K562 (cell line): ENCODE data around the gene ACOT9. TPM values are rescaled to one million over a fixed set of nuclear protein-coding genes. Genes with fewer than 3 reads are reported as not detected.

Source experiments
- ATAC-seq: fragments of 200-7000 bp; cut with Tn5 transposase; 3 replicates; pipeline ENCODE4 v1.9.1; 2020; ENCODE audit warnings: moderate library complexity
- BruUV-seq: library from RNA; stranded (reverse); fragments of 400-500 nt; replicated peaks from 2 replicates; lab custom pipeline; 2021; lab: Mats Ljungman, UMichigan
- CTCF ChIA-PET: fragments of 300-600 bp; formaldehyde crosslinking; extraction: SDS; loops from one replicate; lab custom pipeline; 2021; ENCODE audit warnings: low intra/inter-chr PET ratio; lab: Yijun Ruan, JAX
- POLR2A ChIA-PET: fragments of 300-600, 350-650 bp; sonication (Branson Sonifier 250); formaldehyde crosslinking; extraction: SDS; loops from one replicate; lab custom pipeline; 2021; ENCODE audit warnings: antibody characterized with exemption, inconsistent platforms; lab: Yijun Ruan, JAX
- DNase-seq, 4 experiments: peaks; one replicate each; pipeline versions ENCODE4 v3.0.0 to v3.0.0-alpha.2; 2011 to 2018; ENCODE audit warnings: low spot score in 3 of 4, mixed read lengths in 3 of 4; ENCODE audit errors: extremely low read depth in 1 of 4
- FAIRE-seq: peaks from 2 replicates; lab custom pipeline; 2011; peaks lifted over from hg19 to GRCh38; lab: Jason Lieb, UNC
- H2AFZ ChIP-seq: 2 replicates; pipeline ENCODE4 v1.6.0; 2011; ENCODE audit warnings: low read depth, low read length, control low read depth, inconsistent platforms
- H3K27ac ChIP-seq: fragments of 200-600 bp; 3 replicates; pipeline ENCODE4 v1.8.0; 2011; ENCODE audit warnings: low read depth, mild to moderate bottlenecking, control low read depth, inconsistent platforms, low read length, moderate library complexity, mixed read lengths; ENCODE audit errors: extremely low read depth
- H3K27me3 ChIP-seq, 2 experiments: fragments of 300-600 bp in 1 of 2; 2 replicates in 1 of 2; 3 replicates in 1 of 2; pipeline versions ENCODE4 v1.6.0 to v1.8.0; 2011; ENCODE audit warnings: inconsistent platforms in 2 of 2, low read length in 2 of 2, mild to moderate bottlenecking in 1 of 2, mixed read lengths in 1 of 2, moderate library complexity in 1 of 2; ENCODE audit not compliant: control insufficient read depth in 2 of 2, insufficient read depth in 2 of 2
- H3K36me3 ChIP-seq: fragments of 300-600 bp; 3 replicates; pipeline ENCODE4 v1.8.0; 2011; ENCODE audit warnings: mild to moderate bottlenecking, low read length, inconsistent platforms; ENCODE audit not compliant: control insufficient read depth, insufficient read depth
- H3K4me1 ChIP-seq, 2 experiments: fragments of 200-600 bp in 1 of 2; replicated peaks in 1 of 2; 2 replicates in 1 of 2; 3 replicates in 1 of 2; pipeline versions ENCODE4 v1.5.1 to v1.8.0; 2011; ENCODE audit warnings: inconsistent platforms in 2 of 2, low read length in 2 of 2, mild to moderate bottlenecking in 1 of 2, mixed read lengths in 1 of 2, moderate library complexity in 1 of 2; ENCODE audit not compliant: control insufficient read depth in 2 of 2, insufficient read depth in 2 of 2
- H3K4me2 ChIP-seq: 2 replicates; pipeline ENCODE4 v1.6.1; 2011; ENCODE audit warnings: low read length, control low read depth, inconsistent platforms, mixed read lengths; ENCODE audit not compliant: insufficient read depth
- H3K4me3 ChIP-seq: fragments of 200-600 bp; sonication (generic), shearing (Covaris generic); 2 replicates; pipeline ENCODE4 v1.5.1; 2016; ENCODE audit warnings: control low read depth, inconsistent platforms
- H3K79me2 ChIP-seq: fragments of 200-600 bp; 3 replicates; pipeline ENCODE4 v1.8.0; 2011; ENCODE audit warnings: low read length, inconsistent platforms; ENCODE audit not compliant: control insufficient read depth, insufficient read depth
- H3K9ac ChIP-seq, 2 experiments: 2 replicates each; pipeline versions ENCODE4 v1.6.0 to v1.6.1; 2011; ENCODE audit warnings: low read depth in 2 of 2, low read length in 2 of 2, control low read depth in 1 of 2, inconsistent platforms in 1 of 2, mild to moderate bottlenecking in 1 of 2, mixed read lengths in 1 of 2; ENCODE audit not compliant: insufficient read depth in 1 of 2
- H3K9me1 ChIP-seq: one replicate; pipeline ENCODE4 v1.6.0; 2011; ENCODE audit warnings: inconsistent platforms, mild to moderate bottlenecking, low read length, moderate library complexity; ENCODE audit not compliant: control insufficient read depth, insufficient read depth
- H3K9me3 ChIP-seq: replicated peaks from 2 replicates; pipeline ENCODE4 v1.5.1; 2011; ENCODE audit warnings: low read depth, low read length, inconsistent platforms; ENCODE audit not compliant: control insufficient read depth, insufficient read depth
- H4K20me1 ChIP-seq: replicated peaks from 2 replicates; pipeline ENCODE4 v1.6.1; 2011; ENCODE audit warnings: low read length, inconsistent platforms, mixed read lengths; ENCODE audit not compliant: control insufficient read depth, insufficient read depth
- HNRNPLL ChIP-seq: fragments of 200-400 bp; formaldehyde crosslinking; IDR thresholded peaks from 2 replicates; pipeline ENCODE4 v1.6.1; 2017; ENCODE audit warnings: low read length, low read depth, mild to moderate bottlenecking; ENCODE audit not compliant: poor library complexity, severe bottlenecking
- ILF3 ChIP-seq: fragments of 450-650 bp; IDR thresholded peaks from 2 replicates; pipeline ENCODE4 v1.6.1; 2018; ENCODE audit warnings: antibody characterized with exemption, mild to moderate bottlenecking, moderate library complexity, borderline replicate concordance
- NR2C1 ChIP-seq, 2 experiments: fragments of 450-650 bp; IDR thresholded peaks; 2 replicates each; pipeline ENCODE4 v1.6.1; 2017; ENCODE audit warnings: mild to moderate bottlenecking in 2 of 2, antibody characterized with exemption in 1 of 2, inconsistent platforms in 1 of 2, missing compliant biosample characterization in 1 of 2, missing genetic modification characterization in 1 of 2
- SP1 ChIP-seq: sonication (generic); formaldehyde crosslinking; IDR thresholded peaks from 2 replicates; pipeline ENCODE4 v1.8.1; 2022; ENCODE audit warnings: mild to moderate bottlenecking, missing genetic modification reagents
- ZFP1 ChIP-seq: fragments of 450-650 bp; formaldehyde crosslinking; IDR thresholded peaks from 2 replicates; pipeline ENCODE4 v1.4.0; 2020; ENCODE audit warnings: mild to moderate bottlenecking, mixed read lengths
- ZNF274 ChIP-seq: IDR thresholded peaks from 2 replicates; pipeline ENCODE4 v1.6.1; 2011; ENCODE audit warnings: low read depth, mild to moderate bottlenecking, low read length, moderate library complexity, borderline replicate concordance
- ZNF584 ChIP-seq: fragments of 200-800 bp; sonication (Bioruptor generic); IDR thresholded peaks from 2 replicates; pipeline ENCODE4 v1.6.1; 2016; ENCODE audit warnings: low read depth, mild to moderate bottlenecking, missing genetic modification characterization, missing compliant biosample characterization
- ZNF696 ChIP-seq: fragments of 250-450 bp; sonication (Bioruptor Pico); conservative IDR thresholded peaks from 2 replicates; pipeline ENCODE4 v1.4.0; 2020; ENCODE audit warnings: mild to moderate bottlenecking, moderate library complexity
- WGBS: fragments of 100-300 bp; shearing (Covaris generic); methylation state at CpG from one replicate; pipeline ENCODE4 v1.1.6; 2016; ENCODE audit warnings: low coverage, mixed read lengths; ENCODE audit not compliant: insufficient coverage; ENCODE audit errors: missing lambda C conversion rate; 5-methylcytosine and 5-hydroxymethylcytosine counted together
- in situ Hi-C: fragments of 300-500 bp; cut with MboI; formaldehyde crosslinking; loops from 4 replicates; pipeline ENCODE4 v1.15.0; 2018; ENCODE audit warnings: inconsistent platforms, mixed read lengths
- intact Hi-C: fragments of 100-400 bp; cut with micrococcal nuclease; formaldehyde crosslinking; loops from 2 replicates; pipeline ENCODE4 v1.14.2; 2022
- polyA plus RNA-seq, 8 experiments: library from polyadenylated mRNA; depleted of rRNA in 4 of 8; stranded (reverse) in 5 of 8; unstranded in 3 of 8; fragments of >200 nt; fragmentation: Nextera tagmentation in 2 of 8; fragmentation: Illumina TruSeq in 1 of 8; extraction: Ambion mirVana in 2 of 8; extraction: Trizol in 1 of 8; gene quantifications; 2 replicates each; pipeline versions ENCODE4 v1.2.1 to v1.2.3, GENCODE V29; 2011 to 2014; ENCODE audit warnings: inconsistent platforms in 1 of 8, missing spikeins in 1 of 8
- total RNA-seq, 7 experiments: library from RNA; depleted of rRNA in 6 of 7; stranded (reverse); fragments of >200 nt in 6 of 7; fragmentation: Illumina TruSeq in 2 of 7; extraction: Trizol in 2 of 7; gene quantifications; 2 replicates each; pipeline versions ENCODE4 v1.2.1 to v1.2.3, GENCODE V29; 2011 to 2021; ENCODE audit warnings: low replicate concordance in 1 of 7
- TF ChIP-seq, protein P1 (sequence below): fragments of 450-650 bp; formaldehyde crosslinking; conservative IDR thresholded peaks from 2 replicates; pipeline ENCODE4 v1.4.0; 2022; ENCODE audit warnings: mild to moderate bottlenecking, missing genetic modification characterization

Gene ACOT9
- total and polyA plus RNA-seq, 9 of the 15 experiments (the other 6 are each of a cell fraction or from before 2014, with no cell fraction given) = 31.2 to 80.9 (median 45.3) TPM

- TF ChIP-seq, protein P1, sequence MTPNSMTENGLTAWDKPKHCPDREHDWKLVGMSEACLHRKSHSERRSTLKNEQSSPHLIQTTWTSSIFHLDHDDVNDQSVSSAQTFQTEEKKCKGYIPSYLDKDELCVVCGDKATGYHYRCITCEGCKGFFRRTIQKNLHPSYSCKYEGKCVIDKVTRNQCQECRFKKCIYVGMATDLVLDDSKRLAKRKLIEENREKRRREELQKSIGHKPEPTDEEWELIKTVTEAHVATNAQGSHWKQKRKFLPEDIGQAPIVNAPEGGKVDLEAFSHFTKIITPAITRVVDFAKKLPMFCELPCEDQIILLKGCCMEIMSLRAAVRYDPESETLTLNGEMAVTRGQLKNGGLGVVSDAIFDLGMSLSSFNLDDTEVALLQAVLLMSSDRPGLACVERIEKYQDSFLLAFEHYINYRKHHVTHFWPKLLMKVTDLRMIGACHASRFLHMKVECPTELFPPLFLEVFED = no peak
- no peak for TF ChIP-seq HNRNPLL
- no peak for TF ChIP-seq ILF3
- no peak for TF ChIP-seq ZNF696 (CRISPR knock-in tag)
Observed at GRCh38 chrX:23752740-23753415, 9.8 kb upstream of the ACOT9 start (continued).

DNA sequence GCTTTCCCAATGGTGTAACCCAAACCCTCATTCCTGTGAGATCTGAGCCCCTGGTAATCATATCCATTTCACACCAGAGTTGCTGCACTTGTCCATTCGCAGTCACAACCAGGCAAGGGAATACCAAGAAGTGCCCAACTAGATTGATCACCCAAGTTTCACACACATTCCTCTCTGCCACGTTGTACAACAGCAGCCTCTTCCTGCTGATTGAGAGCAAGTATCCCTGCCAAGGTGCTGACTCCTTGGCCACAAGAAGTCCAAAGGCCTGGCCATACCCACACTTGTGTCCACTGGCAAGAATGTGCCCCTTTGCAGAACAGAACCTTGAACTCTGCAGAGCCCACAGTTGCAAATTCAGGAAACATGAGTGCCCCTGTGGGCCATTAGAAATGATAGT, 6.5 kb upstream of the ACOT9 start:
- Histone ChIP-seq H3K9ac (no peak overlapping the region), H3K9me3 (no peaks in the 10 kb centered on the region), H3K79me2 (no peaks in the 10 kb centered on the region), H3K4me2 (no peak overlapping the region), H3K4me1 (no peaks in the 10 kb centered on the region), H3K9me1 (no peaks in the 10 kb centered on the region), H3K36me3 (no peaks in the 10 kb centered on the region), H3K4me3 (no peak overlapping the region), H4K20me1 (no peaks in the 10 kb centered on the region), H2AFZ (no peak overlapping the region), H3K27me3 (no peaks in the 10 kb centered on the region), H3K27ac (no peak overlapping the region)
- TF ChIP-seq NR2C1 (IDR thresholded peaks at IDR 0.05) (no peak), NR2C1 (tag; IDR thresholded peaks at IDR 0.05) (no peak), ZNF584 (CRISPR knock-in tag) (no peak), SP1 (CRISPR knock-in tag) (no peak), ZFP1 (CRISPR knock-in tag) (no peak), ZNF274 (no peak)
- in situ Hi-C loops = no loop called here
- CTCF ChIA-PET = no interaction called here
- no TSS peak for BruUV-seq
- ATAC-seq (no peak), FAIRE-seq (no peak), DNase-seq (no peak)
- intact Hi-C loops = no loop called here
- 50% methylated on average over 2 of the region's 2 CpGs for WGBS
- POLR2A ChIA-PET = interaction anchor here (0.6 kb wide), 1 partner anchor 273 kb away, joined by 3 read pairs; no protein-coding TSS in a partner anchor
